Sigmoid colon (tissue), 4 donors: Measurements from ENCODE around the gene GIGYF2.

Experiments used
- POLR2AphosphoS5 ChIP-seq, 4 donors: sonication (generic); formaldehyde crosslinking; IDR thresholded peaks; one replicate each; pipeline ENCODE4 v1.6.1; 2017; ENCODE audit warnings: antibody characterized with exemption in 4 of 4
- TF ChIP-seq, protein P1 (sequence below), 4 experiments: fragments of 450-650 bp in 3 of 4; fragments of 200-600 bp in 1 of 4; IDR thresholded peaks; one replicate each; pipeline ENCODE4 v1.5.1; 2016 to 2019; ENCODE audit warnings: antibody characterized with exemption in 4 of 4, mild to moderate bottlenecking in 3 of 4, moderate library complexity in 2 of 4

DNA sequence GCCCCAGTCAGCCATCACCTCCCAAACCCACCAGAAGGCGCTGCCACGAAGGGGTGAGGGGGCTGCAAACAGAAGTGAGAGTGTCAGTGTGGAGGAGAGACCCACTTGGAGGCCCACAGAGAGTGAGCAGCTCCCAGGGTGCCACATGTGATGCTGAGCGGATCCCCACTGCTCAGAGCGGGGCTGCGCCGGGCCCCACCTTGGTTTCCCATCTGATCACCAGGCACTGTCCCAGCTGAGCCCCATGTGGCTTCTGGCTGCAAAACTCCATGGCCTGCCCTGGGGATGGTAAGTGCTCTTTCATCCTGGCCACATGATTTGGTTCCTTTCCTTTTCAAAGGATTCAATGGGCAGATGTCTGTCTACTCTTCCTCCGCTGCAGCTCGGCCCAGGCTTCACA is 196.7 kb downstream of the GIGYF2 start:
- TF ChIP-seq, protein P1, sequence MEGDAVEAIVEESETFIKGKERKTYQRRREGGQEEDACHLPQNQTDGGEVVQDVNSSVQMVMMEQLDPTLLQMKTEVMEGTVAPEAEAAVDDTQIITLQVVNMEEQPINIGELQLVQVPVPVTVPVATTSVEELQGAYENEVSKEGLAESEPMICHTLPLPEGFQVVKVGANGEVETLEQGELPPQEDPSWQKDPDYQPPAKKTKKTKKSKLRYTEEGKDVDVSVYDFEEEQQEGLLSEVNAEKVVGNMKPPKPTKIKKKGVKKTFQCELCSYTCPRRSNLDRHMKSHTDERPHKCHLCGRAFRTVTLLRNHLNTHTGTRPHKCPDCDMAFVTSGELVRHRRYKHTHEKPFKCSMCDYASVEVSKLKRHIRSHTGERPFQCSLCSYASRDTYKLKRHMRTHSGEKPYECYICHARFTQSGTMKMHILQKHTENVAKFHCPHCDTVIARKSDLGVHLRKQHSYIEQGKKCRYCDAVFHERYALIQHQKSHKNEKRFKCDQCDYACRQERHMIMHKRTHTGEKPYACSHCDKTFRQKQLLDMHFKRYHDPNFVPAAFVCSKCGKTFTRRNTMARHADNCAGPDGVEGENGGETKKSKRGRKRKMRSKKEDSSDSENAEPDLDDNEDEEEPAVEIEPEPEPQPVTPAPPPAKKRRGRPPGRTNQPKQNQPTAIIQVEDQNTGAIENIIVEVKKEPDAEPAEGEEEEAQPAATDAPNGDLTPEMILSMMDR (IDR thresholded peaks at IDR 0.05) = no peak
- TF ChIP-seq POLR2AphosphoS5 (IDR thresholded peaks at IDR 0.05) = no peak
